CD4-positive, alpha-beta T cell treated with Interleukin-12 subunit alpha and Interleukin-12 subunit beta, for 1 hour (primary cell): ENCODE data around the gene DPP10.
"Not testable (repeated sequence)": the region's sequence is repeated elsewhere in the genome, so short reads cannot be mapped to it uniquely, and the experiment has no call there.

Source experiments
- DNase-seq: peaks from one replicate; pipeline ENCODE4 v3.0.0-alpha.2; 2020

The DPP10 gene

DNA sequence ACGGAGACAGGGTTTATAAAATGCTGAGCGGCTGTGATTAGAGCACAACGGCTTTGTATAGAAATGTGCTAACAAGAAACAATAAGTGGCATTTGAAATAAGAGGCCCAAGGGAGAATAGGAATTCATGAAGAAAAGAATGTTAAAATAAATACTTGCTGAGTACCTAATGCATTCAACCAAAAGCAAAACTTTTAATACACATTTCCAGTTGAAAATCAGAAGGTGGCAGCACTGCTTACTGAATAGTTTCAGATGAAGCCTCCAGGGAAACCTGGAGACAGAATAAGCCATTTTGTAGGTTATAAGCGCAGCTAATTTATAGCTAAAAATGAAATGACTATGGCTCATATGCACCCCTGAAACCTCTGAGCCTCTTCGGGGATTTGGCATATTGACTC, 286.6 kb downstream of the DPP10 start:
- no peak for DNase-seq

DNA sequence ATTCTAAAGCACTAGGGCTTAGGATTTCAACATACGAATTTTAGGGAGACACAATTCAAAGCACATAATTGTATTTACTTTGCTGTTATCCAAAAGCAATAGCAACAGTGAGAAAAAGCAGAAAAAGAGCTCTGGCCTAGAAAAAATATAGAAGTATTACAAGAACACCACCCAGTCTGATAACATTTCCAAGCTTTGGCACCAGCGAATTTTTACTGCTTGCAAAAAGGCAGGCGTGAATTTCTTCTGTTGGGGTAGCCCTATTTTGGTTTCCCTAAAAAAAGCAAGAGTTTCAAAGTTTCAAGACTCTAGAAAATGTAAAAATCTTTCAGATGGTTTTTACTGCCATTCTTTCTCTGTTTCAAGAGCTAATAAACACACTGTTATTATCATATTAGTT, 292.7 kb downstream of the DPP10 start:
- no peak for DNase-seq

DNA sequence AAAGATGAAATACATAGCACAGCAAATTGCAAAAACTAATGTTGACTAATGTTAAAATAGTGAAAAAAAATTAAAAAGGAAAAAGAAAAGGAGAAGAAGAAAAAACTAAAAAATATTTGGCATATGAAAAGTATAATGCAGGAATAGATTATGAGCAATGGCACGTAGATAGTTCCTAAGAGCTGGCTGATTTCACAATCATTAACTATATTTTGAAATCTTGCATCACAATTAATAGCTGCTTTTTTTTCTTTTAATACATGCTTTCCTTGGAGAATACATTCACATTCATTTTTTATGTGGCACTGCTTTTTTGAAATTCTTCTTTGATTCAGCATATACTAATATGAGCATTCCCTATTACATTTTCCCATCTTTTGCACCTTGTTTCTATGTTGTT, 299.8 kb downstream of the DPP10 start:
- no peak for DNase-seq

DNA sequence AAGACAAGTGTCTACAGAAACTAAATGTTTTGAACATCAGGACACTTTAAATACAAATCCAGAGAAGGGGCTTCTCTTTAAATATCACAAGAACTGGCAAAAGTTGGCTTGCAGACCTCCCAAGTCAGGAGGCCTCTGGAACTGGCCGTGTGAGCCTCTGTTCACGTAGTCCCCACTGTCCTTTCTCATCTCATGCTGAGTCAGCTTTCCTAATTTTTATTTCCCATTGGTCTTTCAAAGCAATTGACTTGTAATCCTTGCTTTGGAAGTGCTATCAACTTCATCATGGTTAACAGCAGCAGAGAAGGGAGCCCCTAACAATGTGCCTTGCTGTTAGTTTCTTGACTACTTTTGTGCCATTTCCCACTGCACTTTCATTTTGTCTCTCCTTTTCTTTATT, 303.3 kb downstream of the DPP10 start:
- DNase-seq = no peak

DNA sequence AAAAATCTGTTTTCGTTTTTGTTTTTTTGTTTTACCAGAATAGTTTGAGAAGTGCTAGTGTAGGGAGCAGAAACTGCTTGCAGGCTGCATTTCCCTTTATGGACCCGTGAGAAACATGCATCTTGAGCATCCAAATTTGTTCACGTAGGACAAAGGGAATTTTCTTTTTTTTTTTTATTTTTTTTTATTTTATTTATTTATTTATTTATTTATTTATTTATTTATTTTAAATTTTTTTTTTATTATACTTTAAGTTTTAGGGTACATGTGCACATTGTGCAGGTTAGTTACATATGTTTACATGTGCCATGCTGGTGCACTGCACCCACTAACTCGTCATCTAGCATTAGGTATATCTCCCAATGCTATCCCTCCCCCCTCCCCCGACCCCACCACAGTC, 305.7 kb downstream of the DPP10 start:
- DNase-seq = not testable (repeated sequence)

DNA sequence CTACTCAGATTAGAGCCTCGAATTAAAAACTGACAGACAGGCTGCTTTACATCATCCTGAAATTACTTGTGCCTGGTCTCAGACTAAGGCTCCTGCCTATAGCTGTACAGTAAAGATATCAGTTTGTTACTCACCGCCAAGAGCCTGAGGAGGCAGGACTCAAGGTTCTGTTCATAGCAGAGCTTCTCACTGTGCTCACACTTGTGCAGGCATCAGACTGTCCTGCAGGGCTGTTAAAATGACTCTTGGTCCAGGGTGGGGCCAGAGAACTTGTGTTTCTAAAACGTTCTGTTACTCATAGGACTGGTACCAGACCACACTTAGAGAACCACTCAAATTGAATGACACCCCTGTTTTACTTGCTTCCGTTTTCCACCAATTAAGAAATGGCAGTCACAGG, 310.0 kb downstream of the DPP10 start:
- no peak for DNase-seq

DNA sequence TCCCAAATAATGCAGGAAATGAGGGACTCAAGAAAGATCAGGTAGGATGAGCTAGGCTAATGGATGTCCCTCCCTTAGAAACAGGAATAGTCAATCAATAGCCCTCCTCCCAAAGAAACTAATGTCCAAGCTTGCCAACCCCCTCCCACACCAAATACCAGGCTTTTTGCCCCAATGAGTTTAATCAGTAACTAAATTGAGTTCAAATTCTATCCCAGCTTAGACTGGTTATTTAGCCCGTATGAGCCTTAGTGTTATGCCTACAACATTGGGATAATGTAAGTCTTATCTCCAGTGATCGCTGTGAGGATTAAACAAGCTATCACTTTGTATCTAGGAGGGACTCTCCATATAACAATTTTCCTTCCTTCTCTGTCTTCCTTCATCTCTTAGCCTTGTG, 310.7 kb downstream of the DPP10 start:
- DNase-seq = no peak

DNA sequence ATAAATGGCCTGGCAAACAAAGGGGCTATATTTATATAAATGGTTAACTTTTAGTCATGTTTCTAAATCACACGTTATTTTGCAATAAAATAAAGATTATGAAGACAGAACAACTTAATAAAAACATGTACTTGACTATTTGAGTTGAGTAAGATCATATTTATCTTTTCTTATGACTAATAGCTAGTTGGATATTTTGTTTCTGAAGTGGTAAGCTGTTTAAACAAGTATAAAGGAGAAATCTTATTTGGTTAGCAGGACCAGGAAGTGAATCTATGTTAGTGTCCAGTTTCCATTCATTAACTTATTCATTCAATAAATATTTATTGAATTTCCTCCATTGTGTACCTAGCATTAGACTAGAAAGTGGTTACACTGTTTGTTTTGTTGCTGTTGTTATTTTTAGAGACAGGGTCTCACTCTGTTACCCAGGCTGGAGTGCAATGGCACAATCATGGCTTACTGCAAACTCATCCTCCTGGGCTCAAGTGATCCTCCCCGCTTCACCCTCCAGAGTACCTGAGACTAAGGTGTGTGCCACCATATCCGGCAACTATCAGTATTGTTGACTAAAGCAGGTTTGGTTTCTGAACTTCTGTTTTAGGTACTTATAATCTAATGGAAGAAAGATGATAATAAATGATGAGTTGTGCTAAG, 312.6 kb downstream of the DPP10 start:
- no peak for DNase-seq

DNA sequence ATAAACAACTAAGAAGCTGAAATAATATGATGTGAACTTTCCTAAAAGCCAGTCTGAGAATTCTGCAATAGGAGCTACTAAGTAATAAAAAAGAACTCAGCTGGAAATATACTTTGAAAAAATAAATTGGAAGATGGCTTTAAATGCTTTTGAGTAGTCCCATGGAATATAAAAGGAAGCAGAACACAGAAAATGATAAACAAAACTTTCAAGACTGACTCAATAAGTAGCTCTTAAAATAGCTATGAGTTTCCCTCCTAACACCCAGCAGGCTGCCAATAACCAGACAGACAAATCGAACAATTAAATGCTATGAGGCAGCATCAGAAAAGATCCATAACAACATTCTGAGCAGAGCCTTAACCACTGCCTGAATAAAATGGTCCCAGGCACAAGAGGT, 319.9 kb downstream of the DPP10 start:
- no peak for DNase-seq

DNA sequence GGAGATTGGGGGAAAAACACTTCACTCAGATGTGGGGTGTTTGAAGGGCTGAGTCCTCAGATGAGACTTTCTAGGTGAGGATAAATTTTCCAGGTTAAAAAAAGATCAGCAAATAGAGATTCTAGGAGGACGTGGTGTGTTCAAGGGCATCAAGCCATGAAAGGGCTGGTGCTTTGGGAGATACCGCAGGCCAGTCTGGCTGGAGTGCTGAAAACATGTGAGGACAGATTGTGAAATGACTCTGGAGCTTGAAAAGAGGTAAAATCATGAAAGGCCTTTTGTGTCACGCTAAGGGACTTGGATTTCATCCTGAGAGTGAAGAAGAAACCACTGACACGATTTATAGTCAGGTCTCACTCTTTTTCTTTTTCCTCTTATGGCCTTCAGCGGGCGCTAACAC, 320.5 kb downstream of the DPP10 start:
- no peak for DNase-seq

DNA sequence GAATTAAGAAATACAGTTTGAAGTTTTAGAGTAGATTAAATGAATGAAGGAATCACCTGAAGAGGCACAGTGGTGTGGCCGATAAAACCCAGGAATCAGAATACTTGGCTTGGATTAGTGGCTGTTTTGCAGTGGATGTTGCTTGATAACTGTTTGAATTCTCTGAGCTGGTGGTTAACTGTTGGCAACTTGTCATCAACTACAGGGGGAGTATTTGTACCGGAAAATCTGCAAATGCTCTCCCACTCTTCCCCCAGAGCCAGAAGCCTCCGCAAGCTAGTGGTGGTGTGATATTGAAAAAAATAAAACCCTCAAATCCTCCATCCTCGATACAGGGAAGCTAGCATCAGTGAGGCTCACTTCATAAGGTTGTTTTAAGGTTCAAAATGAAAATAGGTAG, 326.7 kb downstream of the DPP10 start:
- no peak for DNase-seq

DNA sequence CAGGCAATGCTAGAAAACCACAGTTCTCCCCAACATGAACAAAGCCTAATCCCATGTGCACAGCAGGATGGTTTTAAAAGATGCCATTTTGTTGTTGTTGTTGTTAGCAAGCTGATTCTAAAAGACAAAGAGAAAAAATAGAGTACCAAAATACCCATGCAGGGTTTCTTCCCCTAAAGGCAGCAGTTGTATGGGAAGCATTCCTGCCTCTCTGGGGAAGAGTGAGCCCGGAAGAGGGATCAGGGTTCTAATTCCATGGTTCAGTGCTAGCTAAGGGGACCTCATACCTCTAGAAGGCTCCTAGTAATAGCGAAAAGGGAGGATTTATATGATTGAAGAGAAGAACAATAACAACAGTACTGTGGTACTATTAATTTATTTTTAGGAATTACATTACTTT, 327.6 kb downstream of the DPP10 start:
- DNase-seq = no peak

DNA sequence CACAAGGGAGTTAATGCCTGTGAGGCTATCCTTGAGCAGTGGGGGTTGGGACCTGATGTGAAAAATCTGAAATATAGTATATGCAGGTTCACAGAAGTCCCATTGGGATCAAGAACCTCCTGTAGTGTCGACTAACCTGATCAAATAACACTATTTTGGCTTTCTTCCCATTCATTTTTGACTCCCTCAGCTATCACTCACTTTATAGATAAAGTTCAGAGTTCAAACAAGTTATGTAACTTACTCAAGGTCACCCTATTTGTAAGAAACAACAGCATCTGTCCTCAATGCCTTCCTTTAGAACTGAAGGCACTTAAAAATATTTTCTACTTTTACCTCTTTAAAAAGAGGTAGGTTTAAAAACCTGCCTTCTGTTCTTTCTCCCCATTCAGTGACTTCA, 341.6 kb downstream of the DPP10 start:
- no peak for DNase-seq

DNA sequence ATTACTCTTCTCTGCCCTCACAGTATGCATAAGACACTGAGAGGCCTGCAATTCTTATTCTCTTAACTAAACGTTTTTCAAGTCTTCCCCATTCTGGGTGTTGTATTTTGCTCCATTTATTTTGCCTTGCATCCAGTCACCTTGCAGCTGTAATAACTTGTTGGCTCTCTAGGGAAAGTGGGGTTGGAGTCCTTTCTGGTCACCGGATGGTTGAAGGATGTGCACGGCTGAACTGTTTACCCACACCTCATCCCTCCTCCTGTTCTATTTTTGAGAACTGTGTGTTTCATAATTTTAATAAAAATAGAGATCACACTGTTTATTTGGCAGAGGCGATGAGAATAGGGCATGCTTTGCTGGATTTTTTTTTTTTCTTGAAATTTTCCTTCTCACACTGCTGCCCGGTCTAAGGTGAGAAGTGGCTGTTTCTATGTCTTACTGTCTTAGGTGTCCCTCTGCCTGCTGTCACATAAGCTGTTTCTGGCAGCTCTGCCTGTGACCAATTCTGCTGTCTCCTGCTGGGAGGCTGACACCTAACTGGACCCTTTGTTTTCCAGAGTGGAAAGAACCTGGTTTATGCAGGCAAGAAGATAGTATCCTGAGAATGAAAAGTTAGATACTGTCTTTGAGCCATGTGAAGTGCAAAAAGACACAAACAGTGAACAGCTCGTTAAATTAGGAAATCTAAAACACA, 342.6 kb downstream of the DPP10 start:
- no peak for DNase-seq

DNA sequence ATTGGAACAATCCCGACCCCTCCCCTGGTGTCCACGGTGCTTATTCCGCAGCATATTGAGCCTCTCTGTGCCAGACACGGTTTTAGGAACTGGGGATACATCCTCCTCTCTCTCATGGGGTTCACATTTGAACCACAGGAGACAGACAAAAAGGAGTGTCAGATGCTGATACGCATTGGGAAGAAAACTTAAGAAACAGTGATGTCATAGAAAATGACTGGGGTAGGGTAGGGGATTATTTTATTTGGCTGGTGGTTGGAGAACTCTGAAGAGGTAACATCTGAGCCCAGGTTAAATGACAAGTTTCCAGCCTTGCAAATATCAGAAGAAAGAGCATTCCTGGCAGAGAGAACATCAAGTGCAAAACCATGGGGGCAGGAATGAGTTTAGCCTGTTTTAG, 344.5 kb downstream of the DPP10 start:
- DNase-seq = no peak

DNA sequence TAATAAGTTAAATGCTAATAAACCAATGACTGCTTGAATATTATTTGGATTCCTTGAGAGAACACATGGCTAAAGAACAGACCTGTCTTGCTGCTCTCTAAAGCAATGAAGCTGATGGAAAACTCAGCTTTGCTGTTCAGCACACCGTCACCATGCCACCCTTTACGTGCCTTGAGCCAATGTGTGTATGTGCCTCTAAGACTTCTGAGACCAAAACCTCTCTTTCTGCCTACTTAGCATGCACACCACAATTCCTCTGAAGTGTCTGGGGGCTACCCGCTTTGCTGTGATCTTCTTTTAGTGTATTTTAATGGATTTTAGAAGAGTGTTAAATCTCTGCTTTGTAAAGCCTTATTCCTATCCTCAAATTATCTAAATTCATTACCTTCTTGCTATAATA, 345.0 kb downstream of the DPP10 start:
- no peak for DNase-seq

DNA sequence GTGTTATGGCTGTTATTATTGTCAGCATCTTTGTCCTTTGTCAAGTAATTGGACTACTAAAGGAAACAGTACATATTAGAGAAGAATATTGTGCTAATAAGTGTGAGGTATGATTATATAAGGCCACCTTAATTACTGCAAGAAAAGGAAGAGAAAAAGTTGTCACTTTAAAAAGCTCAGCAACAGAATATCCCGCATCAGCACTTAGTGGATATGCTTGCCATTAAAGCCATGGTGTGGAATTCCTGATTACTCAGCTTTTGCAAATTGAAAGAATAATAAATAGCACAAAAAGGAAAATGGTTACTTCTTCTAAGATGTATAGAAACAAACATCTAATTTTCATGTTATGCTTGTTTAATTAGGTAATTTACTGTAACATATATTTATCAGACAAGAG, 347.5 kb downstream of the DPP10 start:
- no peak for DNase-seq

DNA sequence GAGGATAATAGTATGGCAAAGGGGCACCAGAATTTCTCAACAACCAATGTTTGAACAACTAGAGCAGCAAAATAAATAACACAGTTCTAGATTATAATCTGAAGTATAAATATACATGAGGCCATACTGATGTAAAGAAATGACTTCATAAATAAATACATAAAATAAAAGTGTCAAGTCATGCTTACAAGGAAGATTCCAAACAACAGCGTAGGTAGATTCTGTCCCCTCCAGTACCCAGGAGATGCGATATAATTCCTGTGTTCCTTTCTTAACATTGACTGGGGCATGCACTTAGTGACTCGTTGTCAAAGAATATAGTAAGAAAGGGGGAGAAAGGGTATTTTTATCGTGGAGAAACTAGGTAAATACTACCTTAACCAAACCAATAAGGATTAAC, 355.1 kb downstream of the DPP10 start:
- DNase-seq = no peak

DNA sequence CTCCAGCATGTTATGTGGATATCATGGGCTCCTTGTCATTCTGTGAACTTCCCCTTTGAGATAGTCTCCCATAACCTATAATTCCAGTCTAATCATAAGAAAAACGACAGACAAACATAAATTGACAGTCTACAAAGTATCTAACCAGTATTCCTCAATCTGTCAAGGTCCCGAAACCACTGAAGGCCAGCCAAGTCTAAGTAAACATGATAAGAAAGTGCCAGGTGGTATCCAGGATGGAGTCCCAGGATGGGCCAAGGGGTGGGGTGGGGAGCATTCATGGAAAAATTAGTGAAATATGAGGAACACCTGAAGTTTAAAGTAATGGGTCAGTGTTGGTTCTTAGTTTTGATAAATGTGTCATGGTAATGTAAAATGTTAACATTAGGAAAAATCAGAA, 355.5 kb downstream of the DPP10 start:
- DNase-seq = no peak

DNA sequence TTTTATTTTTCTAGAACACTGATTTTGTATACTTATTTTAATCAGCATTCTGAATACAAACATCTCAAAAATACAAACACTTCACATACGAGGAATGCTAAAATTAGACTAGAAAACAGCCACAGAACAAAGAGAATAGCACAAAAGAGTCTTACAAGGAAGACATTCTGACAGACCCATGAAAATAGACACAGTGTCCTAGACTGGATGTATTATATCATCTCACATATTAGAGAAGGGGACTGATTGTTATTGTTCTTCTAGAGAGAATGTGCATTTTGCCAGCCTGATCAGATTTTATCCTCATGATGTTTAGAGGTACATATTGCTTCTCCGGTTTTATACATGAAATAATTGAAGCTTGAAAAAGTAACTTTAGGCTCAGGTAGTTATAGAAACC, 357.9 kb downstream of the DPP10 start:
- no peak for DNase-seq

DNA sequence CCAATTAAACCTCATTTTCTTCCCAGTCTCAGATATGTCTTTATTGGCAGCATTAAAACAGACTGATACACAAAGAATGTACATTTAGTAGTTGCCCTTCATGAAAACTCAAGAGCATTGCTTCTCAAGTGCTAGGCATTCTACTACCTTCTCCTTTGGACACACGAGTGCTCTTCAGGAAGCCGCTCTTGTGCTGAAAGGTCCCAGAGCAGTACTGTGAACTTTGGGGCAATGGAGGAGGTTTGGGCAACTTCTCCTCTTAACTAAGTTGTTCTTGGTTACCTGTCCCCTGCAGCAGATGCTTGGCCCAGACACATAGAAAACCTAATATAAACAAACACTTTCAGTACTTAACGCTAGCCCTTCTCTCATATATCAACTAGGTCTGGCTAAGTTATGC, 362.8 kb downstream of the DPP10 start:
- no peak for DNase-seq

DNA sequence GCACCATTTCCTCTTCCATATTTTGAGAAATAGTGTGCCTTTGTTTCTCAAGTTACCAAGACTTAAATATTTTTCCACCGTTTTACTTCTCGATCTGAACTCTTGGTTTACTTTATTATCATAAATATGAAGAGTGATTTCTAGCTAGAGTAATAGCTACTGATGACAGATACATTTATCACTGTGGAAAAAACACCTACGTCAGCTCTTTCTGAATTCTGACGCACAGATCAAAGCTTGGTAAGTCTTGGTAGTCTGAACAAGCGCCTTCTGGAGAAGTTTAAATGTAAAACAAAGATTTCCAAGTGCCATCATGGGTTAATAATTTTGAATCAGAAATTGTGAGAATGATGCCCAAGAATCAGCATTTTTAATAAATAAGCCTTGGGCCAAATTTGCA, 367.7 kb downstream of the DPP10 start:
- DNase-seq = no peak

DNA sequence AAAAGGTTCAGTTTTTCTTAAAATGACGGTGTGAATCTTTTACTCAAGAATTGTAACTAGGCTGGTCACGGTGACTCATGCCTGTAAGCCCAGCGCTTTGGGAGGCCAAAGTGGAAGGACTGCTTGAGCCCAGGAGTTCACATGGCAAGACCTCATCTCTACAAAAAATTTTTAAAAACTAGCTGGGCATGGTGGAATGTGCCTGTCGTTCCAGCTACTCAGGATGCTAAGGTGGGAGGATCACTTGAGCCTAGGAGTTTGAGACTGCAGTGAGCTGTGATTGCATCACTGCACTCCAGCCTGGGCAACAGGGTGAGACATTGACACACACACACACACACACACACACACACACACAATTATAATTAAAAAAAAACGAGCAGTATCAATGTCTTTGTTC, 369.8 kb downstream of the DPP10 start:
- no peak for DNase-seq

DNA sequence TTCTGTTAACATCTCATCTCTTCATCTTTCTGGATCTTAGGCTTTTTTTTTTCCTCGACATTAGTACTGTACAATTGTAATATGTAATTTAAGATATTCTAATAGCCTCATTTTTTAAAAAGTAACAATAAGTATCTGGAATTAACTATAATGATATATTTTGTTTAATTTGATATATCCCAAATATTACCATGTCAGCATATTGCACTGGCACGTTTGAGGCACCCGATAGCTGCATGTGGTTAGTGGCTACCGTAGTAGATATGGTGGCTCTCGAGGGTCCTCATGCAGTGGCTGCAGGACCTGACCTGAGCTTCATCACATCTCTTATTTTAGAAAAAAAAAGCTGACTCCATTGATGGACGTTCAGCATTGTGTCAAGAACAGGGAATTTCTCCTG, 371.9 kb downstream of the DPP10 start:
- no peak for DNase-seq

DNA sequence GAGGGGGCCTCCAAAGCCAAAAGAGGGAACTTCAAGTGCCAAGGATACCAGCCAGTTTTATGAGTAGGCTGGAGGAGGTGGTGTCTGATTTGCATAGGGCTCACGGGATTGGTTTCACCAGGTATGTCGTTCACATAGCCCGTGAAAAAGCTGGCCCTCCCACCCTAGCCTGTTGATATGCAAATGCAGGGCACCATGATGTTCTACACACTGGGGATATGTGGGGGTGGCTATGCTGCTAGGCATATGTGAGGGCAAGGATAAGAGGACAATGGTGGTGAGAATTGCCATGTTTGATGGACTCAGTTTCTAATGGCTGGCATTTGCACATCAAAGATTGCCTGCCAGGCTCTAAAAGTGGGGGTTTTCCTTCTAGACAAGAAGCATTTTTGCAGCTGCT, 378.6 kb downstream of the DPP10 start:
- DNase-seq = no peak
